Heart right ventricle (tissue), 16 donors: ENCODE measurements around the gene PLP2. TPM values are rescaled to one million over a fixed set of nuclear protein-coding genes. Genes with fewer than 3 reads are reported as not detected.

ENCODE experiments used
- ATAC-seq, 8 donors: fragments of 200-7000 bp; cut with Tn5 transposase; one replicate each; pipeline ENCODE4 v1.9.1; 2020; ENCODE audit warnings: mild to moderate bottlenecking in 8 of 8, moderate library complexity in 8 of 8, moderate number of reproducible peaks in 1 of 8
- DNase-seq, 2 donors: peaks; one replicate each; pipeline ENCODE4 v3.0.0-alpha.2; 2020
- H3K27ac ChIP-seq, 10 donors: fragments of 200-600 bp; sonication (generic) in 2 of 10; one replicate each; pipeline versions ENCODE4 v1.5.0 to v1.8.0; 2020 to 2022; ENCODE audit warnings: mild to moderate bottlenecking in 3 of 10
- H3K27me3 ChIP-seq, 7 donors: fragments of 200-600 bp; one replicate each; pipeline ENCODE4 v1.8.0; 2021 to 2022; ENCODE audit warnings: mild to moderate bottlenecking in 2 of 7
- H3K36me3 ChIP-seq, 9 donors: fragments of 200-600 bp; sonication (generic) in 1 of 9; one replicate each; pipeline versions ENCODE4 v1.5.0 to v1.8.0; 2020 to 2022; ENCODE audit warnings: mild to moderate bottlenecking in 2 of 9
- H3K4me1 ChIP-seq, 9 donors: fragments of 200-600 bp; sonication (generic) in 1 of 9; one replicate each; pipeline versions ENCODE4 v1.5.0 to v1.8.0; 2020 to 2022; ENCODE audit warnings: mild to moderate bottlenecking in 4 of 9
- H3K4me3 ChIP-seq, 10 donors: fragments of 200-600 bp; sonication (generic) in 2 of 10; one replicate each; pipeline versions ENCODE4 v1.5.0 to v1.8.0; 2020 to 2022; ENCODE audit warnings: mild to moderate bottlenecking in 7 of 10, moderate library complexity in 2 of 10
- H3K9me3 ChIP-seq, 11 donors: fragments of 200-600 bp in 10 of 11; sonication (generic) in 2 of 11; one replicate each; pipeline versions ENCODE4 v1.5.0 to v1.8.0; 2013 to 2022; ENCODE audit warnings: mild to moderate bottlenecking in 2 of 11, control low read depth in 1 of 11, moderate library complexity in 1 of 11
- CTCF ChIP-seq, 9 donors: fragments of 200-600 bp; sonication (generic) in 2 of 9; IDR thresholded peaks; one replicate each; pipeline versions ENCODE4 v1.5.0 to v1.8.0; 2021 to 2022; ENCODE audit warnings: antibody characterized with exemption in 9 of 9, mild to moderate bottlenecking in 5 of 9, moderate library complexity in 1 of 9
- WGBS, 2 donors: extraction: QIAGEN DNeasy Blood & Tissue Kit; methylation state at CpG; one replicate each; pipeline ENCODE4 v1.1.7; 2013; ENCODE audit warnings: inconsistent platforms in 1 of 2; 5-methylcytosine and 5-hydroxymethylcytosine counted together
- intact Hi-C, 10 donors: fragments of 100-400 bp; cut with DNase I; formaldehyde crosslinking; loops; one replicate each; pipeline versions ENCODE4 v1.11.1 to v1.14.2; 2022
- polyA plus RNA-seq, 2 donors: library from polyadenylated mRNA; stranded (reverse); fragments of 200-250 nt; gene quantifications; one replicate each; pipeline ENCODE4 v1.2.3, GENCODE V29; 2013
- total RNA-seq, 10 donors: library from RNA; stranded (reverse); fragmentation: NEBNext Ultra II Directional in 3 of 10; extraction: Animal tissue kit (Norgen Biotek cat#: 25700) in 3 of 10; gene quantifications; one replicate each; pipeline versions ENCODE4 v1.2.1 to v1.2.4, GENCODE V29; 2021 to 2023
- donor health status: Arrhythmogenic right ventricular cardiomyopathy.
- donor health status: ischemic (EF 13 %, LVEDD 7.1; RV severe dilation, severe dysfunction).
- donor health status: healthy with polysubstance abuse.
- donor health status: DM: no; HTN: yes; CAD: no.
- donor health status: DM: no; HTN: no; CAD: no.
- donor health status: ischemic (EF 25% LVEDD 6.9; RV normal size, moderate dysfunction).
- donor health status: ischemic (EF 25% LVEDD 5.7; RV mildly dilated, moderate dysfunction).
- donor health status: healthy.
- donor health status: DM: yes; HTN: yes; CAD: no.
- donor health status: Ischemic cardiomyopathy.
- donor health status: ischemic (EF 35%, LVEDD 5.7; RV mildly dilated, moderate dysfunction).
- donor health status: nonischemic (EF 11% LVEDD 7.7; RV severe dilation, severe dysfunction).
- donor health status: DM: yes; HTN: yes; CAD: no.
- donor health status: PGD.
- donor health status: ischemic (EF 29% LVEDD 5.4; RV normal size, mild dysfunction).
- donor health status: nonischemic (EF 23%, LVEDD 6.1; RV moderate dilation, normal function).

Gene PLP2
- total and polyA plus RNA-seq, 12 donors: 20.3 to 352 (median 54.2) TPM

GRCh38 chrX:49161632-49162031 lies 10.1 kb upstream of the PLP2 start:
- no peak for DNase-seq
- Histone ChIP-seq H3K4me1 (peaks cover 0 to 20% (median 0%) of the 10 kb centered on the region in 9 donors), H3K9me3 (no peaks in the 10 kb centered on the region), H3K36me3 (no peaks in the 10 kb centered on the region), H3K27me3 (no peaks in the 10 kb centered on the region), H3K4me3 (no peak overlapping the region), H3K27ac (no peak overlapping the region)
- intact Hi-C loops: no loop called here
- no peak for ATAC-seq
- 87 to 93% methylated on average over 5 of the region's 5 CpGs for WGBS, 2 donors
- no peak for TF ChIP-seq CTCF (IDR thresholded peaks at IDR 0.05)

- intact Hi-C loops: no loop called here
- ATAC-seq (no peak), DNase-seq (no peak)
- no peak for TF ChIP-seq CTCF (IDR thresholded peaks at IDR 0.05)
- no peaks in the 10 kb centered on the region for H3K36me3 ChIP-seq
- peak within 1 kb of the TSS in 9 of 10 donors; percentile 17 to 58 (median 51) for H3K4me3 ChIP-seq
- no peaks in the 10 kb centered on the region for H3K27me3 ChIP-seq
- WGBS, 2 donors: 64 to 74% methylated on average over 28 of the region's 28 CpGs
- peaks cover 0 to 23% (median 5%) of the 10 kb centered on the region in 9 donors for H3K4me1 ChIP-seq
- peak within 1 kb of the TSS; percentile 87 to 96 (median 93) for H3K27ac ChIP-seq
- no peaks in the 10 kb centered on the region for H3K9me3 ChIP-seq
Observed at GRCh38 chrX:49162620-49163019, 9.1 kb upstream of the PLP2 start, which contains the start of gene MAGIX. Gene MAGIX (plus strand): TSS chrX:49162758. CDS start chrX:49162890, 132 bp downstream.

GRCh38 chrX:49163555-49164419 lies 7.9 kb upstream of the PLP2 start:
- Histone ChIP-seq H3K27ac (peak overlapping the region; percentile 87 to 96 (median 93)), H3K4me3 (peak overlapping the region in 9 of 10 donors; percentile 17 to 58 (median 51)), H3K36me3 (no peaks in the 10 kb centered on the region), H3K27me3 (no peaks in the 10 kb centered on the region), H3K9me3 (no peaks in the 10 kb centered on the region), H3K4me1 (peaks cover 0 to 29% (median 11%) of the 10 kb centered on the region in 9 donors)
- DNase-seq: peak; percentile 88 to 89
- intact Hi-C loops: loop anchor here in 1 of 10 donors (2.0 kb wide), 1 partner anchor 21 kb away; no protein-coding TSS in a partner anchor
- peak; percentile 64 to 83 (median 78) for ATAC-seq
- TF ChIP-seq CTCF (IDR thresholded peaks at IDR 0.05): peak; percentile 58 to 84 (median 76)
- 1 to 2% methylated on average over 33 to 69 of the region's 69 CpGs for WGBS, 2 donors

GRCh38 chrX:49164589-49165360 lies 6.9 kb upstream of the PLP2 start:
- TF ChIP-seq CTCF (IDR thresholded peaks at IDR 0.05): no peak
- Histone ChIP-seq H3K36me3 (no peaks in the 10 kb centered on the region), H3K4me1 (peaks cover 0 to 29% (median 11%) of the 10 kb centered on the region in 9 donors), H3K4me3 (no peak overlapping the region), H3K9me3 (no peaks in the 10 kb centered on the region), H3K27me3 (no peaks in the 10 kb centered on the region), H3K27ac (peak overlapping the region in 9 of 10 donors; percentile 87 to 96 (median 94))
- ATAC-seq: no peak
- DNase-seq: no peak
- intact Hi-C loops: loop anchor here in 1 of 10 donors (2.0 to 5.0 kb wide), 2 partner anchors 20 to 42 kb away; partner anchors contain the start of gene GPKOW
- WGBS, 2 donors: 87 to 89% methylated on average over 31 of the region's 31 CpGs
